Left renal pelvis (tissue), 4 donors: ENCODE results near the gene SLC4A5. TPM values are rescaled to one million over a fixed set of nuclear protein-coding genes. Genes with fewer than 3 reads are reported as not detected.

ENCODE experiments used
- DNase-seq, 4 donors: peaks; one replicate each; pipeline ENCODE4 v3.0.0-alpha.2; 2013; ENCODE audit warnings: low read depth in 4 of 4, low spot score in 3 of 4
- polyA plus RNA-seq, 4 donors: library from polyadenylated mRNA; unstranded; fragments of 120-200 nt; gene quantifications; one replicate each; pipeline ENCODE4 v1.2.1, GENCODE V29; 2013; ENCODE audit not compliant: insufficient read length in 4 of 4

The SLC4A5 gene
- polyA plus RNA-seq, 4 donors = 1.5 to 3.4 (median 2.3) TPM

- peak in 1 of 4 donors; percentile 24 for DNase-seq
Observed at GRCh38 chr2:74179063-74179865, 164.0 kb downstream of the SLC4A5 start.

GRCh38 chr2:74178211-74179062, 164.8 kb downstream of the SLC4A5 start, which contains the start of gene MOB1A:
TSS of gene MOB1A (minus strand) at chr2:74178879. CDS start at chr2:74178674, 205 bp downstream.
- peak; percentile 92 to 98 (median 98) for DNase-seq

GRCh38 chr2:74177696-74178095, 165.5 kb downstream of the SLC4A5 start:
- no peak for DNase-seq

GRCh38 chr2:74174909-74175308, 168.3 kb downstream of the SLC4A5 start:
- DNase-seq = no peak

DNA sequence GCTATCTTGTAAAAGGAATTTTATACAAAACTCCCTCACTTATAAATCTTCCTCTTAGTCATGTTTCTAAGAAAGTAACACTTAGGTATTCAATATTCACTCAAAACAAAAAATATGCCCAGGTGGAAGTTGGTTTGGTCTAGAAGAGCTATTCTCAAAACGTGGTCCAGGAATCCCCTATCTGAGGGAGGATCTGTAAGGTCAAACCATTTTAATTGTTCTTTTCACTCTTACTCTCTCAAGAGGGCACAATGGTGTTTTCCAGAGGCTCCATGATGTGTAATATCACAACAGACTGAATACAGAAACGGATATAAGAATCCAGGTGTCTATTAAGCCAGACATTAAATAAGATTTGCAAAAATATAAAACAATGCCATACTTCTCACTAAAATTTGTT, 174.5 kb downstream of the SLC4A5 start:
- no peak for DNase-seq

Other genes with a start within 250 kb of the SLC4A5 start
- gene BOLA3, start 195.5 kb downstream of the SLC4A5 start, polyA plus RNA-seq = 10 to 100 TPM; 19.4 to 34.7 (median 27.3) TPM
- gene MOB1A, start 164.5 kb downstream of the SLC4A5 start, polyA plus RNA-seq = 100 to 1,000 TPM in 2 of 4 donors, 10 to 100 TPM in 2; 77.0 to 115 (median 101) TPM
- gene MTHFD2, start 144.8 kb downstream of the SLC4A5 start, polyA plus RNA-seq = 10 to 100 TPM; 26.2 to 30.1 (median 29.4) TPM
- gene DCTN1, start 36.9 kb upstream of the SLC4A5 start, polyA plus RNA-seq = 100 to 1,000 TPM; 112 to 156 (median 146) TPM
- 1 to 10 TPM; 4.6 to 9.0 (median 6.4) TPM for gene C2orf81, start 78.2 kb upstream of the SLC4A5 start, polyA plus RNA-seq
- 10 to 100 TPM; 25.2 to 42.7 (median 36.2) TPM for gene WDR54, start 78.3 kb upstream of the SLC4A5 start, polyA plus RNA-seq
- 10 to 100 TPM; 36.1 to 85.3 (median 56.9) TPM for gene RTKN, start 98.5 kb upstream of the SLC4A5 start, polyA plus RNA-seq
- gene INO80B, start 111.7 kb upstream of the SLC4A5 start, polyA plus RNA-seq = 10 to 100 TPM; 14.6 to 31.8 (median 21.2) TPM
- gene WBP1, start 115.0 kb upstream of the SLC4A5 start, polyA plus RNA-seq = 100 to 1,000 TPM in 2 of 4 donors, 10 to 100 TPM in 2; 68.7 to 119 (median 98.4) TPM
- 10 to 100 TPM; 34.6 to 66.6 (median 49.1) TPM for gene MOGS, start 122.0 kb upstream of the SLC4A5 start, polyA plus RNA-seq
- 10 to 100 TPM; 29.5 to 57.5 (median 40.3) TPM for gene MRPL53, start 129.3 kb upstream of the SLC4A5 start, polyA plus RNA-seq
- 10 to 100 TPM in 3 of 4 donors, 1 to 10 TPM in 1; 7.5 to 16.7 (median 11.2) TPM for gene CCDC142, start 139.6 kb upstream of the SLC4A5 start, polyA plus RNA-seq
- 10 to 100 TPM; 24.5 to 40.3 (median 29.3) TPM for gene TTC31, start 139.7 kb upstream of the SLC4A5 start, polyA plus RNA-seq
- gene LBX2, start 156.2 kb upstream of the SLC4A5 start, polyA plus RNA-seq = 1 to 10 TPM; 1.3 to 5.4 (median 2.4) TPM
- gene PCGF1, start 164.3 kb upstream of the SLC4A5 start, polyA plus RNA-seq = 10 to 100 TPM; 23.7 to 34.9 (median 27.0) TPM
- gene TLX2, start 171.0 kb upstream of the SLC4A5 start, polyA plus RNA-seq = under 1 TPM in 2 of 4 donors, not detected in 2; 0.08 to 0.23 TPM
- under 1 TPM; 0.16 to 0.35 (median 0.29) TPM for gene DQX1, start 182.8 kb upstream of the SLC4A5 start, polyA plus RNA-seq
- 100 to 1,000 TPM in 2 of 4 donors, 10 to 100 TPM in 2; 84.6 to 125 (median 102) TPM for gene AUP1, start 186.3 kb upstream of the SLC4A5 start, polyA plus RNA-seq
- gene HTRA2, start 186.5 kb upstream of the SLC4A5 start, polyA plus RNA-seq = 10 to 100 TPM; 27.5 to 35.0 (median 30.7) TPM
- 10 to 100 TPM in 1 of 4 donors, 1 to 10 TPM in 3; 9.2 to 11.4 (median 9.6) TPM for gene LOXL3, start 210.5 kb upstream of the SLC4A5 start, polyA plus RNA-seq
- gene DOK1, start 211.3 kb upstream of the SLC4A5 start, polyA plus RNA-seq = 10 to 100 TPM in 1 of 4 donors, 1 to 10 TPM in 3; 7.4 to 10.3 (median 8.4) TPM